Chondrocyte (in vitro differentiated cells): Measurements from ENCODE around the gene RNF175. TPM values are rescaled to one million over a fixed set of nuclear protein-coding genes. Genes with fewer than 3 reads are reported as not detected.

Experiments used
- DNase-seq: peaks from one replicate; pipeline ENCODE4 v3.0.0; 2021; ENCODE audit warnings: mixed read lengths, low spot score
- H3K27ac Mint-ChIP-seq: one replicate; pipeline ENCODE4 v1.8.0; 2021; ENCODE audit warnings: mild to moderate bottlenecking, moderate library complexity, mixed read lengths; ENCODE audit not compliant: unreplicated experiment
- H3K27me3 Mint-ChIP-seq: 2 replicates; pipeline ENCODE4 v1.8.0; 2021; ENCODE audit warnings: low read depth, mixed read lengths
- H3K36me3 Mint-ChIP-seq: 2 replicates; pipeline ENCODE4 v1.8.0; 2021; ENCODE audit warnings: low read depth, mixed read lengths
- H3K4me1 Mint-ChIP-seq: 2 replicates; pipeline ENCODE4 v1.8.0; 2021; ENCODE audit warnings: low read depth, mild to moderate bottlenecking, mixed read lengths
- H3K4me3 Mint-ChIP-seq: one replicate; pipeline ENCODE4 v1.8.0; 2021; ENCODE audit warnings: mild to moderate bottlenecking, moderate library complexity, mixed read lengths; ENCODE audit not compliant: unreplicated experiment
- H3K9me3 Mint-ChIP-seq: 2 replicates; pipeline ENCODE4 v1.8.0; 2021; ENCODE audit warnings: low read depth, mixed read lengths
- total RNA-seq: library from RNA; stranded (reverse); gene quantifications from 3 replicates; pipeline ENCODE4 v1.2.1, GENCODE V29; 2021
- TF ChIP-seq, protein P1 (sequence below): fragments of 200-600 bp; sonication (generic); IDR thresholded peaks from 2 replicates; pipeline ENCODE4 v1.5.0; 2021; ENCODE audit warnings: antibody characterized with exemption, mild to moderate bottlenecking, moderate library complexity

Gene RNF175
- total RNA-seq, 1 donor from 2014 or later = 0.62 TPM

DNA sequence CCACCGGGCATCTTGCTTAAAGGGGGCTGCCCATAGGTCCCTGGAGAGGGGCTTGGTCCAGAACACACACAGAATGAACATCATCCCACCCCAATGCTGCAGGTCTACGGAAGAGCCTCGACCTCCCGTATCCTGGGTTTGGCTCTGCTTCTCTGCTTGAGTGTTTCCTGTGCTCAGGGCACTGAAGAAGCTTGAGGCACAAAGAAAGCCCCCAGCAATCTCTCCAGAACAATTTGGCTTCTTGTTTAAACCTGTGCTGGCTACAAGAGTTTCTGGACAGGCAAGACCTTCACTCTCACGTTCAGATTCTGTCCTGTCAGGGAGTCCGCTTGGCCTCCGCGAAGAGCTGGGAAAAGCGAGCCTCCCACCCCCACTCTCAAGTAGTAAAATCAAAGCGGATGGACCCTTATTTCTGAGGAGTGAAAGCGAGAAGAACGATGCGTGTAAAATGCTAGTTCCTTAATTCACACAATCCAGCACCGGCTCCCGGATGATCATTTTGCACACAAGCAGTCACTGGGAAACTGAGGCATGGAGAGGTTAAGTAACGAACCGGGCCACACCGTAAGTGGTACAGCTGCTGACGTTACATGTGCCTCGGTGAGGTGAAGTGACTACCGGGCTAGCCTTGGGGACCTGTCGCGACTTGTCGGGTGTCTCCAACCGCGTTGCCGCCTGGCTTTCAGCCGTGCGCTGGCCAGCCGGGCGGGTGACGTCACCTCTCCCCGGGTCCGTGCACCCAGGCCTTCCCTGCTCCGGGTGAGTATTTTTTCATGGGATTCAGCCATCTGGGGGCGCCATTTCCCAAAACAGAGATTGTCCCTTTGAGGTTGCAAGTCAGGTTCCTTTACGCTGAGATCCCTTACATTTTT, 32.2 kb upstream of the RNF175 start:
- Mint-ChIP-seq H3K36me3 (peaks cover 2% of the 10 kb centered on the region), H3K9me3 (no peaks in the 10 kb centered on the region), H3K4me3 (peak overlapping the region; percentile 70), H3K27me3 (peaks cover 45% of the 10 kb centered on the region), H3K27ac (no peak overlapping the region), H3K4me1 (peaks cover 47% of the 10 kb centered on the region)
- TF ChIP-seq, protein P1, sequence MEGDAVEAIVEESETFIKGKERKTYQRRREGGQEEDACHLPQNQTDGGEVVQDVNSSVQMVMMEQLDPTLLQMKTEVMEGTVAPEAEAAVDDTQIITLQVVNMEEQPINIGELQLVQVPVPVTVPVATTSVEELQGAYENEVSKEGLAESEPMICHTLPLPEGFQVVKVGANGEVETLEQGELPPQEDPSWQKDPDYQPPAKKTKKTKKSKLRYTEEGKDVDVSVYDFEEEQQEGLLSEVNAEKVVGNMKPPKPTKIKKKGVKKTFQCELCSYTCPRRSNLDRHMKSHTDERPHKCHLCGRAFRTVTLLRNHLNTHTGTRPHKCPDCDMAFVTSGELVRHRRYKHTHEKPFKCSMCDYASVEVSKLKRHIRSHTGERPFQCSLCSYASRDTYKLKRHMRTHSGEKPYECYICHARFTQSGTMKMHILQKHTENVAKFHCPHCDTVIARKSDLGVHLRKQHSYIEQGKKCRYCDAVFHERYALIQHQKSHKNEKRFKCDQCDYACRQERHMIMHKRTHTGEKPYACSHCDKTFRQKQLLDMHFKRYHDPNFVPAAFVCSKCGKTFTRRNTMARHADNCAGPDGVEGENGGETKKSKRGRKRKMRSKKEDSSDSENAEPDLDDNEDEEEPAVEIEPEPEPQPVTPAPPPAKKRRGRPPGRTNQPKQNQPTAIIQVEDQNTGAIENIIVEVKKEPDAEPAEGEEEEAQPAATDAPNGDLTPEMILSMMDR = peak; percentile 71
- no peak for DNase-seq

DNA sequence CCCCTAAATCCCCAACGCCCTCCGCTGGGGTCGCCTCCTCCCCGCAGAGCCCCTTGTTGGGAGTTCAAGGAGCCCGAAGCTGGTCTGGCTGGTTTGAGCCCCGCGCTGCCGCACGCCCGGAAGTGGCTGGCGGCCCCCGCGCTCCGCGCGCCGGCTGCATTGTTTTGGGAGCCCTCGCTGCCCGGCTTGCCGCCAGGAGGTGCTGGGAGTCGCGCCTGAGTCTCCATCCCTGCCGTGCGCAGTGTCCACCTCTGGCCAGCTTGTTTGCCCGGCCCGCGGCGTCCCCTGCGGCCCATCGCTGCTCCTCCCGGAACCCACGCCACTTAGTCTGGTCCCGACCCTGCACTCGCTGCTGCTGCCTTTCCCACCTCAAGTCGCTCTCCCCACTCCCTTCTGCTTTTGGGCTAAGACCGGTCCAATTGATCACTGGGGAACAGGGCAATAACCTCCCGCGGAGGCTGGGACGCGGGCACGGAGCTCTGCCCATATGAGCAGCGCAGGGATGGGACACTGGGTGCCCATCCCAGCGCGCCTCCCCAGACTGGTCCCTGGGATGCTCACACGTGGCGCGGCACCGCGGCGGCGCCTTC, 31.2 kb upstream of the RNF175 start:
- Mint-ChIP-seq H3K9me3 (no peaks in the 10 kb centered on the region), H3K4me3 (peak overlapping the region; percentile 70), H3K27ac (no peak overlapping the region), H3K36me3 (peaks cover 2% of the 10 kb centered on the region), H3K4me1 (peaks cover 54% of the 10 kb centered on the region), H3K27me3 (peaks cover 44% of the 10 kb centered on the region)
- TF ChIP-seq, protein P1 = peak; percentile 75
- DNase-seq = no peak

DNA sequence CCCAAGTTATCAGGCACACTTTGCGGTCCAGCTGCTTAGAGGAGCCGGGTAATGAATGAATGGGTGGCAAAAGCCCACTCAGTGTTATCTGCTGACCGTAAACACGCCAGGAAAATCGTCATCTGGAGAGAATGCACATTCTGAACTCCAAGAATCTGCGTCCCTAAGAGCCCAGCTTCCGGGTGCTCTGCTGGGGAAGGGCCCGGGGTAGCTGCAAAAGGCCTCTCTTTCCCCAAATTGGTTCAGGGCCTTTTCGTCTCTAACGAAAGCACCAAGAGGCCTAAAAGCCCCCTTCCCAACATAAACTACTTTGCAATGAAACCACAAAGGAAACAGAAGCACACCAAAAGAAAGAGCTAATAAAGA, 30.7 kb upstream of the RNF175 start:
- Mint-ChIP-seq H3K27me3 (peaks cover 44% of the 10 kb centered on the region), H3K9me3 (no peaks in the 10 kb centered on the region), H3K27ac (no peak overlapping the region), H3K4me3 (peak overlapping the region; percentile 81), H3K4me1 (peaks cover 60% of the 10 kb centered on the region), H3K36me3 (peaks cover 4% of the 10 kb centered on the region)
- TF ChIP-seq, protein P1 = no peak
- DNase-seq = no peak

DNA sequence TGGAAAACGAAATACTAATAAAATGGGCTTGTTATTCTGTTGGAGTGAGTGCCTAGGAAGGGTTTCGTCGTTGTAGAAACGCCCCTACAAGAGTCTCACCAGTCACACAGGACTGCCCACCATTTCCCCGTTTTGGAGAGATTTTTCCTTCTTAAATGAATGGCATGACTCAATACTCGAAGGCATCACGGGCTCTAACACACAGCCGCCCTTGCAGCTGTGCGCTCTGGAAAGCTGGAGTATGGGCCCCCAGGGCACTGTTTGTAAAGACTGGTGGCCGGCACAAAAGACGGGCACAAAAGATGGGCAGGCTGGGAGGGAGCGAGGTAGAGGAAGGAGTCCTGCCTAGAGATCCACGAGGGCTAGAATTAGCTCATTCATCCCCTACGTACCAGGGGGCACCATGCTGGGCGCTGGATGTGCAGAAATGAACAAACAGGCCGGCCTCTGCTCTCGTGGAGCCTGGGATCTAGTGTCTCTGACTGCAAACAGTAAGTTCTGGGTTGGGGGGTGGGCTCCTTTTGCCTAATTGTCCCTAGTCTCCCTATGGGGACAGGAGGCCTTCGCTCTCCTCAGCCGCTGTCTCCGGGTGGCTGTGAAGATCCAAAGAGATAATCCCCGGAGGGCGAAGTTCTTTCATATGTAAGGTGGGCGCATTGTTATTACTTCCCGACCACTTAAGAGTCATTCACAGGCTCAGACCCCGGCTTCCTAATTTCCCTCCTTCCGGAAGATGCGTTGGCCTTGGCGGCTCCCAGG, 30.1 kb upstream of the RNF175 start:
- Mint-ChIP-seq H3K9me3 (no peaks in the 10 kb centered on the region), H3K4me3 (peak overlapping the region; percentile 81), H3K27ac (peak overlapping the region; percentile 80), H3K4me1 (peaks cover 61% of the 10 kb centered on the region), H3K36me3 (peaks cover 5% of the 10 kb centered on the region), H3K27me3 (peaks cover 41% of the 10 kb centered on the region)
- no peak for DNase-seq
- TF ChIP-seq, protein P1 = no peak
